Gastroesophageal sphincter (tissue), 4 donors: ENCODE results near the gene KRT2. TPM values are rescaled to one million over a fixed set of nuclear protein-coding genes. Genes with fewer than 3 reads are reported as not detected.

Experiments used
- ATAC-seq: fragments of 150-250 bp; one replicate; pipeline ENCODE4 v1.9.1; 2016; ENCODE audit warnings: mild to moderate bottlenecking, moderate library complexity
- H3K27ac ChIP-seq, 4 donors: fragments of 200-600 bp; sonication (generic) in 3 of 4; 1 replicate in 3 of 4; 2 replicates in 1 of 4; pipeline ENCODE4 v1.5.1; 2016 to 2019
- H3K27me3 ChIP-seq: fragments of 200-600 bp; sonication (generic); one replicate; pipeline ENCODE4 v1.5.1; 2019
- H3K36me3 ChIP-seq, 2 donors: fragments of 200-600 bp; sonication (generic); one replicate each; pipeline ENCODE4 v1.5.1; 2019; ENCODE audit warnings: control low read depth in 1 of 2
- H3K4me1 ChIP-seq, 3 donors: fragments of 200-600 bp; sonication (generic); 1 replicate in 2 of 3; 2 replicates in 1 of 3; pipeline ENCODE4 v1.5.1; 2016 to 2019; ENCODE audit warnings: control low read depth in 2 of 3
- H3K4me3 ChIP-seq, 2 donors: fragments of 200-600 bp; sonication (generic); one replicate each; pipeline ENCODE4 v1.5.1; 2019; ENCODE audit warnings: mild to moderate bottlenecking in 1 of 2, moderate library complexity in 1 of 2
- H3K9me3 ChIP-seq, 3 donors: fragments of 200-600 bp; sonication (generic); one replicate each; pipeline ENCODE4 v1.5.1; 2017 to 2019; ENCODE audit warnings: control low read depth in 2 of 3
- CTCF ChIP-seq, 4 experiments: fragments of 200-600 bp in 2 of 4; fragments of 450-650 bp in 2 of 4; sonication (generic) in 1 of 4; IDR thresholded peaks; one replicate each; pipeline ENCODE4 v1.5.1; 2017 to 2019; ENCODE audit warnings: antibody characterized with exemption in 4 of 4, mild to moderate bottlenecking in 2 of 4, moderate library complexity in 2 of 4
- EP300 ChIP-seq: sonication (generic); formaldehyde crosslinking; IDR thresholded peaks from one replicate; pipeline ENCODE4 v1.6.1; 2017; ENCODE audit warnings: antibody characterized with exemption, mild to moderate bottlenecking
- POLR2A ChIP-seq, 2 donors: fragments of 450-650 bp; IDR thresholded peaks; one replicate each; pipeline ENCODE4 v1.6.1; 2017; ENCODE audit warnings: antibody characterized with exemption in 2 of 2, mild to moderate bottlenecking in 2 of 2, moderate library complexity in 1 of 2
- POLR2AphosphoS5 ChIP-seq: sonication (generic); formaldehyde crosslinking; IDR thresholded peaks from one replicate; pipeline ENCODE4 v1.6.1; 2017; ENCODE audit warnings: antibody characterized with exemption
- WGBS, 2 donors: methylation state at CpG; one replicate each; pipeline ENCODE4 v1.1.5; 2018; ENCODE audit warnings: low coverage in 1 of 2; 5-methylcytosine and 5-hydroxymethylcytosine counted together
- total RNA-seq, 4 donors: library from RNA; depleted of rRNA; stranded (reverse); fragments of >200 nt; gene quantifications; one replicate each; pipeline ENCODE4 v1.1.0, GENCODE V29; 2016

The KRT2 gene
- total RNA-seq, 4 donors from 2014 or later = not detected

DNA sequence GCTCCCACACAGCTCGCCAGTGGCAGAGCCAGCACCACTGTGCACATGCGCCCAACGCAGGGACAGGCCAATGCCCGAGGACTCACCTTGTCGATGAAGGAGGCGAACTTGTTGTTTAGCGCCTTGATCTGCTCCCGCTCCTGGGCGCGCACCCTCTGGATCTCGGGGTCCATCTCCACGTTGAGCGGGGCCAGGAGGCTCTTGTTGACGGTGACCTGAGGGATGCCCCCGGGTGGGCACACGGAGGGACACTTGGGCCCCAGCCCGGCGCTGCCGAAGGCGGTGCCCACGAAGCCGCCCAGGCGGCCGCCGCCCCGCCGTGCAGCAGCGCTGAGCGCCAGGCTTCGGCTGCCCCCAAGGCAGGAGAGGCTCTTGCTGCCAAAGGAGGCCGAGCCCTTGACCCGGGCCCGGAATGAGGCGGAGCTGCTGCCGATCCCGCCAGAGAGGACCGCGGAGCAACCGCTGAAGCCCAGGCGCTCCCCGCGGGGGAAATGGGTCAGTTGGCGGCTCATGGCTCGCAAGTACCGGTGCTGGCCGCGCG is 51.0 kb downstream of the KRT2 start, which contains the start of gene KRT72:
Gene KRT72, minus strand, starts transcription at position 523 of the 541 bp plus-strand sequence. Its CDS starts 11 bp downstream, at position 512.
- Histone ChIP-seq H3K4me1 (no peaks in the 10 kb centered on the region), H3K27me3 (peaks cover 51% of the 10 kb centered on the region), H3K9me3 (no peaks in the 10 kb centered on the region), H3K36me3 (no peaks in the 10 kb centered on the region), H3K27ac (no peak within 1 kb of the TSS), H3K4me3 (no peak within 1 kb of the TSS)
- no peak for ATAC-seq
- no peak for TF ChIP-seq POLR2AphosphoS5
- TF ChIP-seq POLR2A (IDR thresholded peaks at IDR 0.05) = no peak
- TF ChIP-seq EP300 = no peak
- no peak for TF ChIP-seq CTCF (IDR thresholded peaks at IDR 0.05)
- WGBS, 2 donors = 16 to 60% methylated on average over 1 to 12 of the region's 48 CpGs

DNA sequence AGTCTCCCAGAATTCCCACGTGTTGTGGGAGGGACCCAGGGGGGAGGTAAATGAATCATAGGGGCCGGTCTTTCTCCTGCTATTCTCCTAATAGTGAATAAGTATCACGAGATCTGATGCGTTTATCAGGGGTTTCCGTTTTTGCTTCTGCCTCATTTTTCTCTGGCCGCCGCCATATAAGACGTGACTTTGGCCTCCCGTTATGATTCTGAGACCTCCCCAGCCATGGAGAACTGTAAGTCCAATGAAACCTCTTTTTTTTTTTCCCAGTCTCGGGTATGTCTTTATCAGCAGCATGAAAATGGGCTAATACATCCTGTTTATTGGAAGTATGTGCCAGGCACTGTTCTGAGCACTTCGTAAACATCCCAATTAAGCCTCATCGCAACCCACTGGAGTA is 51.5 kb downstream of the KRT2 start:
- WGBS, 2 donors = 82 to 84% methylated on average over 8 to 11 of the region's 12 CpGs
- Histone ChIP-seq H3K4me3 (no peak overlapping the region), H3K27me3 (peaks cover 51% of the 10 kb centered on the region), H3K27ac (no peak overlapping the region), H3K36me3 (no peaks in the 10 kb centered on the region), H3K4me1 (no peaks in the 10 kb centered on the region), H3K9me3 (no peaks in the 10 kb centered on the region)
- no peak for TF ChIP-seq CTCF (IDR thresholded peaks at IDR 0.05)
- TF ChIP-seq EP300 = no peak
- TF ChIP-seq POLR2A (IDR thresholded peaks at IDR 0.05) = no peak
- no peak for TF ChIP-seq POLR2AphosphoS5
- ATAC-seq = no peak

DNA sequence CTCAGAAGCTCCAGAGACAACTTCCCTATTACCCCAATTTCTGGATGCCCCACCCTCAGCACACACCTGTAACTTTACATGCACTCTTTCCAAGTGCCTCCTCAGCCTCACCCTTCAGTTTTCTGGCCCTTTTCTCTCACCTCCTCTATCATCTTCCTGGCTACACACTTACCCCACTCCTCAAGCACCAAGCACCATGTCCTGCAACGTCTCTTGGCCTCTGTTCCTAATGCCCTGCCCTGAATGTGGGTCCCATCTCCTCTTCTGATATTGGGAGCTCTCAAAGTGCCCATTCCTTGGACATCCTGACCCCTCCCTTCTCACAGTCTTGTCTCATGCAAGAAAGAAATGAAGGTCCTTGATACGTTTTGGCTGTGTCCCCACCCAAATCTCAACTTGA is 51.9 kb downstream of the KRT2 start:
- H3K9me3 ChIP-seq = no peaks in the 10 kb centered on the region
- no peak overlapping the region for H3K27ac ChIP-seq
- no peaks in the 10 kb centered on the region for H3K4me1 ChIP-seq
- TF ChIP-seq EP300 (no peak), POLR2AphosphoS5 (no peak), CTCF (IDR thresholded peaks at IDR 0.05) (no peak), POLR2A (IDR thresholded peaks at IDR 0.05) (no peak)
- no peak for ATAC-seq
- H3K27me3 ChIP-seq = peaks cover 51% of the 10 kb centered on the region
- H3K36me3 ChIP-seq = no peaks in the 10 kb centered on the region
- 53 to 63% methylated on average over 1 to 2 of the region's 2 CpGs for WGBS, 2 donors
- H3K4me3 ChIP-seq = no peak overlapping the region

DNA sequence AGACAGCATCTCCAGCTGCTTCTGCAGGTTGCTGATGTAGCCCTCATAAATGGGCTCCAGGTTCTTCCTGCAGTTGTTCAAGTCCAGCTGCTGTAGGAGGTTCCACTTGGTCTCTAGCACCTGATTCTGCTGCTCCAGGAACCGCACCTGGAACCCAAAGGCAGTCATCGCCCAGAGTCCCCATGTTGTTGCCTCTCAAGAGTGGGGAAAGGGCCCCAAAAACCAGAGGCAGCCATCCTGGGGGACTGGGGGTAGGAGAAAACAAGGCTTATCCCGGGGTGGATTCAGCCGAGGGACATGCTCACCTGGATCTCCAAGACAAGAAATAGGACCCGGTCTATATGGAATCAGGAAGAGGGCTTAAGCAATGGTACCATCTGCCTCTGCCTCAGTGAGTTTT is 53.0 kb downstream of the KRT2 start:
- 80 to 91% methylated on average over 1 to 3 of the region's 5 CpGs for WGBS, 2 donors
- no peaks in the 10 kb centered on the region for H3K4me1 ChIP-seq
- TF ChIP-seq POLR2A (IDR thresholded peaks at IDR 0.05) (no peak), POLR2AphosphoS5 (no peak), CTCF (IDR thresholded peaks at IDR 0.05) (no peak), EP300 (no peak)
- H3K27ac ChIP-seq = no peak overlapping the region
- no peaks in the 10 kb centered on the region for H3K36me3 ChIP-seq
- peaks cover 46% of the 10 kb centered on the region for H3K27me3 ChIP-seq
- ATAC-seq = no peak
- peaks cover 0 to 3% (median 0%) of the 10 kb centered on the region in 3 donors for H3K9me3 ChIP-seq
- no peak overlapping the region for H3K4me3 ChIP-seq

Other genes starting within 250 kb of the KRT2 start
- gene KRT82, start 245.9 kb downstream of the KRT2 start, total RNA-seq = not detected
- gene KRT75, start 217.8 kb downstream of the KRT2 start, total RNA-seq = not detected
- 10 to 100 TPM in 2 of 4 donors, 1 to 10 TPM in 1, under 1 TPM in 1; 0.54 to 60.8 (median 7.3) TPM for gene KRT6B, start 200.1 kb downstream of the KRT2 start, total RNA-seq
- 10 to 100 TPM in 2 of 4 donors, under 1 TPM in 1, not detected in 1; 0.50 to 52.0 (median 17.1) TPM for gene KRT6C, start 178.4 kb downstream of the KRT2 start, total RNA-seq
- 100 to 1,000 TPM in 1 of 4 donors, 10 to 100 TPM in 2, 1 to 10 TPM in 1; 2.7 to 713 (median 61.8) TPM for gene KRT6A, start 159.0 kb downstream of the KRT2 start, total RNA-seq
- gene KRT5, start 131.8 kb downstream of the KRT2 start, total RNA-seq = 100 to 1,000 TPM in 1 of 4 donors, 10 to 100 TPM in 1, 1 to 10 TPM in 2; 4.6 to 452 (median 18.6) TPM
- gene KRT71, start 99.1 kb downstream of the KRT2 start, total RNA-seq = not detected
- not detected for gene KRT74, start 78.4 kb downstream of the KRT2 start, total RNA-seq
- not detected for gene KRT72, start 50.7 kb downstream of the KRT2 start, total RNA-seq
- not detected for gene KRT73, start 33.7 kb downstream of the KRT2 start, total RNA-seq
- not detected for gene KRT1, start 28.2 kb upstream of the KRT2 start, total RNA-seq
- not detected for gene KRT77, start 51.3 kb upstream of the KRT2 start, total RNA-seq
- gene KRT76, start 125.1 kb upstream of the KRT2 start, total RNA-seq = under 1 TPM in 1 of 4 donors, not detected in 3; 0.15 TPM
- gene KRT3, start 143.9 kb upstream of the KRT2 start, total RNA-seq = not detected
- gene KRT4, start 161.9 kb upstream of the KRT2 start, total RNA-seq = 100 to 1,000 TPM in 1 of 4 donors, 10 to 100 TPM in 1, 1 to 10 TPM in 2; 3.5 to 227 (median 10.8) TPM
- not detected for gene KRT79, start 182.1 kb upstream of the KRT2 start, total RNA-seq
- 1 to 10 TPM in 3 of 4 donors, under 1 TPM in 1; 0.27 to 9.5 (median 1.5) TPM for gene KRT78, start 196.8 kb upstream of the KRT2 start, total RNA-seq